NCI-H526 treated with DMSO at 0.1 percent for 48 hours (cell line): ENCODE results near the gene FMO5.
"Not testable (repeated sequence)": the region's sequence is repeated elsewhere in the genome, so short reads cannot be mapped to it uniquely, and the experiment has no call there.

Source experiments
- DNase-seq: peaks from one replicate; lab custom pipeline; 2025; lab: John Stamatoyannopoulos, UW

The FMO5 gene

DNA sequence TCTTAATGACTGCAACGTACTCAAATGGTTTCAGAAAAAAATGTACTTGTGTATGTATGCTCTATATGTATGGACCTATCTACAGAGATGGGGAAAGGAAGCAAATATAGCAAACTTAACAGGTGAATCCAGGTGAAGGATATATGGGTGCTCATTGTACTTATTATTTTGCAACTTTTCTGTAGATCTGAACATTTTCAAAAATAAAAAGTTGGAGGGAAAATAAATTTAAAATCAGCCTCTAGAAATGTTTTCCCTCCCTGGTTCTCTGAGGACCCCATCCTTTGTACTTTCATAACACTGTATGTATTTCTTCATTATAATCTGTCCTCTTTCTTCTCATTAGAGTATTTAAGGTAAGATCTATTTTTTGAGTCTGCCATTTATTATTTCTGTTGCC, 17.9 kb downstream of the FMO5 start:
- no peak for DNase-seq

GRCh38 chr1:147204080-147204479, 21.1 kb downstream of the FMO5 start:
- no peak for DNase-seq

GRCh38 chr1:147202576-147202975, 22.6 kb downstream of the FMO5 start:
- no peak for DNase-seq

- no peak for DNase-seq
These were observed 23.4 kb downstream of the FMO5 start for GRCh38 chr1:147201786-147202185.

GRCh38 chr1:147201276-147201675, 23.9 kb downstream of the FMO5 start:
- no peak for DNase-seq

DNA sequence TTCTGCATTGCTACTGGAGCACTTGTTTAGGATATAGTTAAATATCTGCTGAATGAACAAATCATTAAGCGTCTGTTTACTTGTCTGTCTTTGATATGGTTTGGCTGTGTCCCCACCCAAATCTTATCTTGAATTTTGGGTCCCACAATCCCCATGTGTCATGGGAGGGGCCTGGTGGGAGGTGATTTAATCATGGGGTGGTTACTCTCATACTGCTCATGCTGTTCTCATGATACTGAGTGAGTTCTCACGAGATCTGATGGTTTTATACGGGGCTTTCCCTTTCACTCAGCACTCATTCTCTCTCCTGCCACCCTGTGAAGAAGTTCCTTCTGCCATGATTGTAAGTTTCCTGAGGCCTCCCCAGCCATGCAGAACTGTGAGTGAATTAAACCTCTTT, 27.8 kb downstream of the FMO5 start:
- DNase-seq, result not testable (repeated sequence)

- DNase-seq, result no peak
These were observed 35.6 kb downstream of the FMO5 start for GRCh38 chr1:147189514-147189913.

DNA sequence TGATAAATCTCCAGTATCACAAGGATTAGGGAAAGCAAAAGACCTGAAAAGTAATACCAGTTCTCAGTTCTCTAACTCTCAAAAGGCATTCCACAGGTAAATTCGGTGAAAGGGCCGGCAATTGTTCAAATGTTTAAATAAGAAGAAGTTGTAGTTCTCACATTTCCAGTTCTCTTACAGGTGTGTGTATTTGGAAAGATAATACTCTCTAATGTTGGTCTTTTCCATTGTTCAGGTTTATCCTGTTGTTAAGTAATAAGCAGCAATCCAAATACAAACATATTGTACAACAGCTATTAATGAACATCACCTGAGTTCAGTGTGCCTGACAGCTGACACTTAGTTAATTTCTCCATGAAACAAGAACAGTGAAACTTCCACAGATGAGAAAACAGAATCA, 39.7 kb downstream of the FMO5 start:
- DNase-seq, result peak; percentile 52

DNA sequence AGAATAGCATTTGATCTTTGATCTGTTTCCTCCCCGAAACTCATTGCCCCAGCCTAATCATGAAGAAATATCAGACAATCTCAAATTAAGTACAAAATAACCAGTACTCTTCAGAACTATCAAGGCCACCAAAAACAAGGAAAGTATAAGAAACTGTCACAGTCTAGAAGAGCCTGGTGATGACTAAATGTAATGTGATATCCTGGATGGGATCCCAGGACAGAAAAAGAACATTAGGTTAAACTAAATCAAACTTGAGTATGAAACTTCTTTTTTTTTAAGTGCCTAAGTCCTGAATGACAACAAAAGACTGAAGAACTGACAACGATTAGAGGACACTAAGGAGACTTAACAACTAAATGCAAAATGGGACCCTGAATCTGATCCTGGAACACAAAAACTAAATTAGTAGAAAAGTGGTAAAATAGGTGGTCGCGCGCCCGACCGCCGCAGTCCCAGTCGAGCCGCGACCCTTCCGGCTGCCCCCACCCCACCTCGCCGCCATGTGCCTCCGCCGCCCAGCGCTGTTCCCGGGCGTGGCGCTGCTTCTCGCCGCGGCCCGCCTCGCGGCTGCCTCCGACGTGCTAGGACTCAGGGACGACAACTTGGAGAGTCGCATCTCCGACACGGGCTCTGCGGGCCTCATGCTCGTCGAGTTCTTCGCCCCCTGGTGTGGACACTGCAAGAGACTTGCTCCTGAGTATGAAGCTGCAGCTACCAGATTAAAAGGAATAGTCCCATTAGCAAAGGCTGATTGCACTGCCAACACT, 47.3 kb downstream of the FMO5 start:
- DNase-seq, result no peak

DNA sequence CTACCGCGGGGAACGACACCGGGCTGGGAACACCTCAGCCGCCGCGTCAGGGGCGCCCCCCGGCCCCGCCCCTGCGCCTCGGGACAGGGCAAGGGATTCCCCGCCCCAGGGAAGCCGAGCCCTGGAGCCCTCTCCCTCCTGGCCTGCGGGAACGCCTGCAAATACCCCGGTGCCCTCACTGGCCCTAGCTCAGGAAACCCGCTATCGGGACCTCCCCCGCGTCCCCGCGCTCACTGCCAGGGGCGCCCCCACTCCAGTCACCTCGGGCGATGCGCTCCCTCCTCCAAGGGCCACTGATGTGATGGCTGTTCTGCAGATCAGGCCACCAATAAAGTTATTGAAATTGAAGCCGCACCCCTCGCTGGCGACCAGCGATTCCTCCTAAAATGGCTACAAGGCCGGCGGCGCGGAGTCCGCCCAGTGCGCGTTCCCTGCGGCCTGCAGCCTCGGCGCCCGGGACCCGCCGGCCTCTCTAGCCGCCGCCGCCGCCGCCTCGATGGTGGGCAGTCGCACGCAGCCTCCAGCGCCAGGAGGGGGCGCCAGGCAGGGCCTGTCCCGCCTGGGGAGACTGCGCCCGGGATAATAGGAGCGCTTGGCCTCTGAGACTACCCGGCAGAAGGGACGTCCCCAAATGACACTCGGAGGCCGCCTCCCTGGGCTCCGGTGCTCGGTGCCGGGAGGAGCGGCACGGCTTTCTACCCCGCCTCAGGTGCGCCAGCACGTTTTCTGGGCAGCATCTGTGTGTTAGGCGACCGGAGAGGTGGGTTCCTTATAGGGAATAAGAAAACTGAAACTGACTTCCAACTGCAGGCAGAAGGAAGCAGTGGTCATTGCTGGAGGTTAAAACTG, 52.7 kb downstream of the FMO5 start, which contains the start of gene PRKAB2:
Gene PRKAB2, minus strand, starts transcription at position 303 of the 849 bp plus-strand sequence. CDS start 326 bp downstream, outside the sequence.
- peak; percentile 99 for DNase-seq

DNA sequence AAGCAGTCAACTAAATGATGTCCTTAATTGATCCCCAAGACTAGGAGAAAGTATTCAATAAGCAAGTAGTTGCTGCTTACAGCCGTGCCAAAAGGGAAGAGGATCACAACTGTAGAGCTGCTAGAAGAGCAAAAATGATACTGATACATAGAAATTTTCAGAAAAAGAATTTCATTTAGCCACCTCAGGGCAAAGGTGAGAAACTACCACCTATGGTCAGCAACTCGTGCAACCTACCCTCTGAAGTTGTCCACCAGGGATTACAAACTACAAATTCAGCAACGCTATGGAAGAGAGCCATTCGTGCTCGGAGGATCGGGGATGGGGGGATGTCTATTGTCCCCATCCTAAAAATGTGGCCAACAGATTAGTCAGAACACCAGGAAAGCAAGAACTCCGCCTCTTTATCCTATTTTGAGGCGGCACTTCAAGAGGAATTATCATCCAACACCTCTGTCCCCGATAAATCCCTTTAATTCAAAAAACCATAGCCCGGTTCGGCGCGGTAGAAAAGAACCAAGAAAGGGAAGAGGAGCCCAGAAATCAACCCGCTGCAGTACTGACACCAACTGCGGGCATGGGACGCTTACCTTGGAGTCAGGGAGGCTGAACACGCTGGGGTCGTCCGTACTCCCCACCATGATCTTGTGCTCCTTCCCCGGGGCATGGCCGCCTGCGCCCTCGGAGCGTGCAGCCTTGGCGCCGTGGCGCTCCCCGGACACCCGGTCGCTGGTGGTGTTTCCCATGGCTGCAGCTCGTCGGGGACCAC, 53.6 kb downstream of the FMO5 start:
- DNase-seq, result peak; percentile 56

GRCh38 chr1:147169840-147170674, 55.1 kb downstream of the FMO5 start:
- no peak for DNase-seq

GRCh38 chr1:147169171-147169570, 56.0 kb downstream of the FMO5 start:
- DNase-seq, result no peak

- peak; percentile 41 for DNase-seq
These were observed 56.5 kb downstream of the FMO5 start for GRCh38 chr1:147168626-147169058.

GRCh38 chr1:147167365-147167764, 57.8 kb downstream of the FMO5 start:
- no peak for DNase-seq

DNA sequence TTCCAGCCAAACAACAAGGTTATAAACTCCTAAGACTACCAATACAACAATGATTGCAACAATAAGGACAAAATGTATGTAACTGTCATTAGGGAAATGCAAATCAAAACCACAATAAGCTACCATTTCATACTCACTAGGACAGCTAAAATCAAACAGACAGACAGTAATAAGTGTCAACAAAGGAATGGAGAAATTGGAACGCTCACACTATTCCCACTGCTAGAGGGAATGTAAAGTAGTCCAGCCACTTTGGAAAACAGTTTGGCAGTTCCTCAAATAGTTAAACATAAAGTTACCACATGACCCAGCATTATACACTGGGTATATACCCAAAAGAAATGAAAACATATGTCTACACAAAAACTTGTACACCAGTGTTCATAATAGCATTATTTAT, 62.1 kb downstream of the FMO5 start:
- no peak for DNase-seq

DNA sequence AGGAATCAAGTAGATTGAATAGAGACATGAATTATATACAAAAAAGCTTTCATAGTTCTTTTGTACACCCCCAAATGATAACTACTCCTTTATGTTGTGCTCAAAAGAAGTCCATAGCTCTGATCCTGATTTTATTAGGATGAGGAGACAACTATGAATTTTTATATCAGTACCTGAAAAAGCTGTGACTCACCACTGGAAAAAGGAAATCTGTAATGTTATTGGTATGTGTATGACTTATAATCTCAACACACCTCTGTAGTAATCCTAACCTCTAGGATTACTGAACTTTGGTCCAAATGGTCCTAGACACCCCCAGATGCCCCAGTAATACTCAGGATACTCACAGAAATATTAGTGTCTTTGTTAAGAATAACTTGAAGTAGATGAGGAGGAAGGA, 63.0 kb downstream of the FMO5 start:
- no peak for DNase-seq

DNA sequence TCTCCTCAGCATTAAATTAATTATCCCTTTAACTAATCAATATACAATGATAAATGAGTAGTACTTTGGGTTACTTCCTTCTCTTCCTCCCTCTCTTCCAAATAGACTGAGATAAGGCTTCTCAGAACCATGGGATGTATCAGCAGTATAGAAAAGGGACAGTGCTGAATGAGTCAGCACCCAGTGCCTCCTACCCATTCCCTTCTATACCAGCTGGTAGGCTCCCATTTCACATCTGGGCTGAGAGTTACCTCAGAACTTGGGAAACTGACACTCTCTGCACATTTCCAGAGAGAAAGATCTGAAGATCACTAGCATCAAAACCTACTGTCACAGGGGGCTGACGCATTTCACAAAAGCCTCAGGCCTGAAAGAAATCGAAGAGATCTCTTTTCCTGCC, 68.0 kb downstream of the FMO5 start:
- DNase-seq, result not testable (repeated sequence)

- no peak for DNase-seq
These were observed 68.5 kb downstream of the FMO5 start for GRCh38 chr1:147156642-147157041.

GRCh38 chr1:147152772-147153171, 72.4 kb downstream of the FMO5 start:
- DNase-seq, result no peak

- DNase-seq, result no peak
These were observed 73.9 kb downstream of the FMO5 start for GRCh38 chr1:147151244-147151643.
